Measurements from ENCODE around the gene SERPINA5.

Gene SERPINA5

GRCh38 chr14:94622653-94623421, 41.6 kb downstream of the SERPINA5 start:
- no peak for DNase-seq (ENCODE audit: low read depth)
- no peak overlapping the region for H3K4me3 ChIP-seq (ENCODE audit: control insufficient read depth, low read depth, low read length)
- no peak for TF ChIP-seq CTCF (conservative IDR thresholded peaks at IDR 0.05; ENCODE audit: control insufficient read depth, insufficient read depth, low read depth, low read length)

- DNase-seq (ENCODE audit: low read depth), result no peak
- no peak for TF ChIP-seq CTCF (conservative IDR thresholded peaks at IDR 0.05; ENCODE audit: control insufficient read depth, insufficient read depth, low read depth, low read length)
- no peak overlapping the region for H3K4me3 ChIP-seq (ENCODE audit: control insufficient read depth, low read depth, low read length)
These were observed 42.2 kb downstream of the SERPINA5 start for GRCh38 chr14:94623422-94623809.

GRCh38 chr14:94623856-94624499, 42.8 kb downstream of the SERPINA5 start:
- no peak overlapping the region for H3K4me3 ChIP-seq (ENCODE audit: control insufficient read depth, low read depth, low read length)
- TF ChIP-seq CTCF (conservative IDR thresholded peaks at IDR 0.05; ENCODE audit: control insufficient read depth, insufficient read depth, low read depth, low read length), result no peak

GRCh38 chr14:94624537-94625352, 43.5 kb downstream of the SERPINA5 start:
- TF ChIP-seq CTCF (conservative IDR thresholded peaks at IDR 0.05; ENCODE audit: control insufficient read depth, insufficient read depth, low read depth, low read length), result no peak
- H3K4me3 ChIP-seq (ENCODE audit: control insufficient read depth, low read depth, low read length), result no peak overlapping the region
- DNase-seq (ENCODE audit: low read depth), result no peak

More at GRCh38 chr14:94623856-94624499, 42.8 kb downstream of the SERPINA5 start:
- DNase-seq (ENCODE audit: low read depth), result no peak

- no peak for TF ChIP-seq CTCF (conservative IDR thresholded peaks at IDR 0.05; ENCODE audit: control insufficient read depth, insufficient read depth, low read depth, low read length)
- H3K4me3 ChIP-seq (ENCODE audit: control insufficient read depth, low read depth, low read length), result no peak overlapping the region
- no peak for DNase-seq (ENCODE audit: low read depth)
These were observed 44.1 kb downstream of the SERPINA5 start for GRCh38 chr14:94625353-94625635.

- TF ChIP-seq CTCF (conservative IDR thresholded peaks at IDR 0.05; ENCODE audit: control insufficient read depth, insufficient read depth, low read depth, low read length), result no peak
- H3K4me3 ChIP-seq (ENCODE audit: control insufficient read depth, low read depth, low read length), result no peak overlapping the region
- DNase-seq (ENCODE audit: low read depth), result no peak
These were observed 47.4 kb downstream of the SERPINA5 start for GRCh38 chr14:94628578-94628977.
